Measurements from ENCODE around the gene HOXC5.
A peak's percentile ranks its signal among the peaks of the same experiment; 100 is the strongest.
"Not testable (repeated sequence)": the region's sequence is repeated elsewhere in the genome, so short reads cannot be mapped to it uniquely, and the experiment has no call there.

The HOXC5 gene

DNA sequence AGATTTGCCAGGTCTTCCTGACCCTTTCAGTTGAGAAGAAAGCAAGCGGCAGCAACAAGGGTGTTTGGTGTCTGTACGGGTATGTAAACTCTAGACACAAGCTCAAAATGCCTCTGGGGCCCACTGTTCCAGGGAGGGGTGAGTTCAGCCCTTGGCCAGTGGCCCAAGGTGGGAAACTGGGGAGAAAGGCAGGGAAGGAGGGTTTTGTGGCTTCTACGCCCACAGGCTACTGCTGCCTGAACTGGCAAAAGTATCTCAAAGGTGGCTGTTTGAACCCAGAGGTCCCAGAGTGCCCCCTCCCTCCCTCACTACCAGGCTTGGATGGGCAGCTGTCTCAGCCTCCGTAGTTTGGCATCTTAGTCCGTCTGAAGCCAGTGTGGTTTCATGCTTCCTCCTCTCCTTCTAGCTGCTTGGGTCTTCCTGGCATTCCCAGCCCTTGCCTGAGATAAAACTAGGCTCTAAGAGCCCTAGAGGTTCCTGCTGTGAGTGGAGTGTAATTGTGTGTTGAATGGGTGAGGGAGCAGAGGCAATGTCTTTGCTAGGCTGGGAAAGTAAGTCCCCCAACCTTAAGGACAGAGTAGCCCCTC, 5.5 kb downstream of the HOXC5 start:
- no peak for DNase-seq
- in situ Hi-C loops (cut with HindIII; ENCODE audit: low pct_ligation_motif_present, low pct_unique_long_range_greater_than_20kb, low sequenced_read_pairs) = no loop called here

DNA sequence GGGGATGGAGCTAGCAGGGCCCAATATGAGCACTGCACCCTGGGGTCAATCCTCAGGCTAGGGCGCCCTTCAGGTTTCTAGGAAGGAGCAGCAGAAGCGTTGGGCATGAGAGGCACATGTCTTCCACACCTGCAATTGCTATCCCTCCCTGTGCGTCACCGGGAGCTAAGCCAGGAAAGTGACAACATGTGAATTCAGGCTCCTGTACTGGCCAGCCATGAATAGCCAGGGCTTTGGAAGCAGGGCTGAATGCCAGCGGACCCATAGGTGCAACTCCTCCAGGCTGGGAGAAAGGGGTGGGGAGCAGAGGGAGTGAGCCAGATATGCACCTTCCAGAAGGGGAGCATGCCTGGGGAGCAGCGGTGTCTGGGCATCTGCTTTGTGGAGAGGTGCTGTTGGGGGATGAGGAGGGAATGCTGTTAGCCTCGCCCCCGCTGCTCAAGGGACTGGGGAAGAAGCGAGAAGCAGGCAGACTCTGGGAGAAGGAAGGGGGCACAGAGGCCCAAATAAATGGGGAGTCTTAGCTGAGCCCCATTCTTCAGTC, 6.1 kb downstream of the HOXC5 start:
- in situ Hi-C loops (cut with HindIII; ENCODE audit: low pct_ligation_motif_present, low pct_unique_long_range_greater_than_20kb, low sequenced_read_pairs) = no loop called here
- no peak for DNase-seq

DNA sequence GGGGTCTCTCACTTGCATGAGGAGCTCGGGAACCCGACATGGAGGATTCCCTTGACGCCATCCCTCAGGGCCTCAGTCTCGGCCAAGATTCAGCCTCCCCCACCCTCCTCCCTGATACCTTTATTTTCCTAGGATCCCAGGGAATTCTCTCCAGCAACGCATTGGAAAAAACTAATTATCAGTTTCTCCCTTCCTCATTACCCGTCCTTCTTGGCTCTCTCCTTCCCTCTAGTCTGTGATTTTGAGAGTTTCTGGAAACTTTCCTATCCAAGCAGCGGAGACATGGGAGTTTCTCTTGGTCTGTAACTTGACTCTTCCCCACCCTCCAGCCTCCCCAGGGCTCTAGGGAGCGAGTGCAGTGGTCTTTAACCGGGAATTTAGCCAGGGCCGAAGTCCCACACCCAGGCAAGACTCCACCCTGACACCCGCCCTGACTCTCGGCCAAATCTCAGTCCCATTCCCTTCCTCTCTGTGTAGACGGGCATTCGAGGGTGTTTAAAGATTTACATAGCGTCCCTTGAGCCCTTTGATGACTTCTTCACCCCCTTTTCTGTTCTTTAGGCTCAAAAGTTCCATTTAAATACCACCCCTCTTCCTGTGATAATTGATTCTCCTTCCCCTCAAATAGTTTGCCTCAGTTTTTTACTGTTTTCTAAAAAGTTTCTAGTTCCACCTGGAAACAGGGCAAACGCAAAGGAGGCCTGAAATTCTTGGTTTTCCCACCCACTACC, 6.7 kb downstream of the HOXC5 start:
- no peak for DNase-seq
- in situ Hi-C loops (cut with HindIII; ENCODE audit: low pct_ligation_motif_present, low pct_unique_long_range_greater_than_20kb, low sequenced_read_pairs) = no loop called here

DNA sequence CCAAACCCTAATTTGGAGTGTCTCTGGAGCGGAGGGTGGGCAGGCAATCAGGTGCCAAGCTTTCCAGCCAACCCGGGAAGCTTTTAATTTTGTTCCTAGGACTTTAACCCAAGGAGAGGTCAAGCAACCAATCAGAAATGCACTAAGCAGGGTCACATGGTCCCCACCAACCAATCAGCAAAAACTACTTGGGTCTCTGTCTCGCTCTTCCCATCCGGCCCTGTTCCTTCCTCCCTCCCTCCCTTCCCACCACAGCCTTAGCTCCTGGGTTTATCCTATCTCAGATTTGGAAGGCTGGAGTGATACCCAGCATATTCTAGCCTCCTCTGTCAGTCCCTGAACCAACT, 7.3 kb downstream of the HOXC5 start:
- DNase-seq = peak; percentile 45
- in situ Hi-C loops (cut with HindIII; ENCODE audit: low pct_ligation_motif_present, low pct_unique_long_range_greater_than_20kb, low sequenced_read_pairs) = no loop called here

DNA sequence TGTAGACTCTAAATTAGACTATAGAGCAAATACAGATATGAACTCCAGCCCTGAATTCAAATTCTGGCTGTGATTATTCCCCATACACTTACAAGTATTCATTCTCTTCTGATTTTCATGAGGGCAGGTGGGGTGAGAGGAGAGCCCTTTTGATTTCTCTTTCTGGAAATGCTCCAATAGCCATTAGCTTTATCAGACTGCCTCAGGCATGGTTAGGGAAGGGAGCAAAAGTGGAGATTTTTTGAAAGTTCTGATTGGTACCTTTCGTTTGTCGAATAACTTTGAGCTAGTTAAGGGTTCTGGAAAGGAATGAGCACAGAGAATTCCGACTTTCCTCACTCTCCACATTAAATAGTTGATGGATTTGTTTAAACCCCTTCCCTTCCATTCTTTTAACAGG, 7.8 kb downstream of the HOXC5 start:
- in situ Hi-C loops (cut with HindIII; ENCODE audit: low pct_ligation_motif_present, low pct_unique_long_range_greater_than_20kb, low sequenced_read_pairs) = no loop called here
- DNase-seq = no peak

DNA sequence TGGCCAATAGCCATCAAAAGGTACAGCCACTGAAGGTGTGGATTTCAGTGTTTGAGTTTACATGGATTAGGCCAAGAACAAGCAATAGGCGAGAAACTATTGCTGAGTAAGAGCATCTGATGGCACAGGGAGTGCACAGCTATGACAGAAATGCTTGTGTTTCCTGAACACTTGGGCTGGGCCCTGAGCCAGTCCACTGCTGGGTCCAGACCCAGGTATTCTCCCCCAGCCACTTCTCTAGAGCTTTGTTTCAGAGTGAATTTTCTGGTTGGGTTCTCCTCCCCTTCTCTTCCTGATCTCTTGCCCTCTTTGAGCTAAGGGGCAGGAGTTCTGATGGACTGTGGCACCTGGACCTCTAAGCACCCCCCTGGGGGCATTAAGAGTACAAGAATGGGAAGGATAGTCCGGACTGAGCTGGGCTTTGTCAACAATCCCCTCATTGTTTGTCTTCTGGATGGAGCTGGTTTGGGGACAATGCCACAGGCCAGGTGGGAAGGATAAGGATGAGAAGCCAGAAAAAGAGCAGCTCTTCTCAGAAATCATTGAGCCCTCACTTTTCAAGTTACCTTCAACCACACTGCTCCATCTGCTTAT, 8.3 kb downstream of the HOXC5 start:
- DNase-seq = no peak
- in situ Hi-C loops (cut with HindIII; ENCODE audit: low pct_ligation_motif_present, low pct_unique_long_range_greater_than_20kb, low sequenced_read_pairs) = no loop called here

DNA sequence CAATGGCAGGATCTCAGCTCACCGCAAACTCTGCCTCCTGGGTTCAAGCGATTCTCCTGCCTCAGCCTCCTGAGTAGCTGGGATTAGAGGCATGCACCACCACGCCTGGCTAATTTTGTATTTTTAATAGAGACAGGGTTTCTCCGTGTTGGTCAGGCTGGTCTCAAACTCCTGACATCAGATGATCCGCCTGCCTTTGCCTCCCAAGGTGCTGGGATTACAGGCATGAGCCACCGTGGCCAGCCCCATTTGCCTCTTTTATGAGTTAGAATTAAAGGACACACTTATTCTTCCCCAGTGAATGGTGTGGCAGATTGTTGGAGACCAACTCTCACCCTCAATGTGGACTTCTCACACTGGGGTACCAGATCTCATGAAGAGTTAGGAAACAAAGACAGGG, 9.2 kb downstream of the HOXC5 start:
- not testable (repeated sequence) for DNase-seq

DNA sequence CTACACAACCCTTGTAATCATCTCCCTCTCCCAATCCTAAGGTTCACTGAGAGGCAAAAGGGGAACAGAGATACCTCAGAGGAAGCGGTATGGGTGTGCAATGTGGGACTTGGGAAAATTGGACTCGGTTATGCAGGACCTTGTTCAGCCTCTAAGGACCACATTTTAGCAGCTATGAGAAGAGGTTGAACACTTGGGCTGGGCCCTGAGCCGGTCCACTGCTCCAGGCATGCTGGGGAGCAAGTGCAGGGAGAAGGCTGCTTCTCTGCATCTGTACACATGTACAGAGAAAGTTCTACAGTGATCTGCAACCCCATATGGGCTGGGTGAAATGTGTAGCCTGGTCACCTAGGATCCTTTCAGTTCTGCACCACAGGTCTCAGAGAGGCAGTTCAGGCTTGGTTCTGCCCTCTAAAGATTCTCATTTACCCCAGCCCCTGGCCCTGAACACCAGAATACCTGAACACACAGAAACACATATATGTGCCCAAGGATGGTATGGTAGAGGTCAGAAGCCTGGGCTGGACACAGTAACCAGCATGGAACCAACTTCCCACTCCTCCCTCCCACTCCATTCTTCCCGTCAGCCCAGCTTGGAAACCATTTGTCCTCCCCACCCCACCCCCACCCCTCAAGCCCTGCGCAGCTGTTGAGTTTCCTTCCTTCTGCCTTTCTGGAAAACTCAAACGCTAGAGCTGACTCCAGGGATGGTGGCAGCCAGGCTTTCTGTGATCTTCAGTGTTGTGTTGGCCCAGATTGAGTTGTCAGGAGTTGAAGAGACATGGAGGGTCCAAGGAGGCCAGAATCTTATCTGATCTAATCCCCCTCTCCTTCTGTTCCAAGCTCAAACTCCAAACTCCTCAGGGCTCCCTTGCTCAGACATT, 10.4 kb downstream of the HOXC5 start:
- no peak for DNase-seq
- in situ Hi-C loops (cut with HindIII; ENCODE audit: low pct_ligation_motif_present, low pct_unique_long_range_greater_than_20kb, low sequenced_read_pairs) = no loop called here

More for the DNA sequence above, 9.2 kb downstream of the HOXC5 start:
- in situ Hi-C loops (cut with HindIII; ENCODE audit: low pct_ligation_motif_present, low pct_unique_long_range_greater_than_20kb, low sequenced_read_pairs) = not testable (repeated sequence)

DNA sequence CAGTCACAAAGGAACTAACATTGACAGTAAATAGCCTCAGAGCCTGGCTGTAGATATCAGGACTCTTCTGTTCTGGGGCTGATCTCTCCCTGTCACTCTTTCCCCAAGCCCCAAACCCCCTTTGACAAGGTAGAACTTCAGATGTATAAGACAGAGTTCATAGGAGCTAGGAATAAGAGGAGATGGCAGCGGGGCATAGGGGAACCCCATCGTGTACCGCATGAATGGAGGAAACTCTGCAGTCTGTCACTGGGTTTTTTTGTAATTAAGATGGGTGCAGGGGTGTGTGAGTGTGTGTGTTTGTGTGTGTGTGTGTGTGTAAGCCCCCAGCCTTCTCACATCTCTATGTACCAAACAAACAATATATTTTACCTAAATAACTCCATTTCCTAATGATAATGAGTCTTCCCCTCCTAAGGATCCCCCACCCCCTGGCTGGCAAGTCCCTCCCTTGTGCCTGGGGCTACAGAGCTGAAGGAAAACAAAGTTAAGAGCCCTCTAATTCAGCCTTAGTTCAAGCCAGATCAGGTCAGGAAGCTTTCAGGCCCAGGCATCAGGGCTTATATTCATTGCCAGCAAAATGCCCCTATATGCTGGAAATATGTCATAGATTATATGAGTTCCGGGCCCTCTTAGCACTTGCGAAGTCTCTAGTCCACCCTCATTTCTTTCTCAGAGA, 11.7 kb downstream of the HOXC5 start:
- DNase-seq = no peak
- in situ Hi-C loops (cut with HindIII; ENCODE audit: low pct_ligation_motif_present, low pct_unique_long_range_greater_than_20kb, low sequenced_read_pairs) = no loop called here

DNA sequence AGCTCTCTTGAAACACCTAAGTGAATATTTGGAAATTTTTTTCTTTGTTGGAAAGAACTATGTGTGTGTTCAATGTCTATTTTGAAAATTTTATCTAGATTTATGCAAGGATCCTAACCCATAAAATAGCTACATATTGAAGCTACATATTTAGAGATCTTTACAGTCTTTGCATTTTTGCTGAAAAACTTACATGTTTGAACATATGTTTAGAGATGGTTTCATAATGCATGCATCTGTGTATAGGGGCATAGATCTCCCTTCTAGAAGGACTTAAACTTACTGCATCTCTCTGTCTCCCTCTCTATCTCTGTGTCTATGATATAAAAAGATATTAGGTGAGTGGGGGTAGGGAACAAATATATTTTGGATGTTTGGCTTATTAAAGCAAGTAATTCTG, 12.6 kb downstream of the HOXC5 start:
- in situ Hi-C loops (cut with HindIII; ENCODE audit: low pct_ligation_motif_present, low pct_unique_long_range_greater_than_20kb, low sequenced_read_pairs) = no loop called here
- DNase-seq = no peak

DNA sequence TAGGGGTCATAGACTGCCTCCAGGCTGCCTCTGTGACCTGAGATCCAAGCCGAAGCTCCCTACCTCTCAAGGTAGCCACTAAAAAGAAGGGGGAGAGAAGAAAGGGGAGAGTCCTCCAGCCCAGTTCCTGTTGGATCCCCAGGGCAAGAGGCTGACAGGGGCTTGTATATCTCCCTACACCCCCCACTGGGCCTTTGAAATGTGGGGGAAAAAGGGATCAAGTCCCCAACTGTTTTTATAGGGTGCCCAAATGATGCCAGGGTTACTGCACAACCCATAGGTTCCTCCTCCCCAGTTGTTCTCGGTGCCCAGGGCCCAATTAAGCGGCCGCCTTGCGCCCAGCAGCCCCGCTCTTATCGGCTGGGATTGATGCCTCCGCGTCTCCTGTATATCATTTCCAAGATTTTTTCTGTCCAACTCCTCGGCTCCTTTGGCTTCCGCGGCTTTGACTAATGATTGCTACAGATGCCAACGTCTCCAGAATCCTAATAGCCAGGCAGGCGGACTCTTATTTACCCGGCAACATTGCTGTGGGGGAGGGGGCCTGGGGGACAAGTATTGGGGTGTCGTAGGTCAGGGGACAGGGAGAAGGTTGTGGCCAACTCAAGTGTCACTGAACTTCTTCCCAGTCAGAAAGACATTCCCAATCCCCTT, 13.1 kb downstream of the HOXC5 start:
- in situ Hi-C loops (cut with HindIII; ENCODE audit: low pct_ligation_motif_present, low pct_unique_long_range_greater_than_20kb, low sequenced_read_pairs) = no loop called here
- DNase-seq = no peak

DNA sequence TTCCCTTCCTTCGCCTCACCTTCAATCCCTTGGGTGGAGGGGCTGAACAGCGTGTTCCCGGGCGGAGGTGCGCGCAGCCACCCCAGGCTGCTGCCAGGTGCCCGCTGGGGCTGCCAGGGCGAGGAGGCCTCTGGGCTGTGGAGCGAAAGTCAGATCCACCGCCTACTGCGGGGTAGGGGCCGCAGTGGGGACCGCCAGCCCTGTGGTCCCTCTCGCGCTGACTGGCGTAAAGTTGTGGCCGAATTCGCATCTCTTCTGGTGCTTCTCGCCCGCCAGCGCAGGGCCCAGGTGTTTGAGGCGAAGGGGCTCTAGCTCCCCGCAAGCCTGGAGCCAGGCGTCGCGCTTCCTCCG, 13.9 kb downstream of the HOXC5 start:
- no peak for DNase-seq
- in situ Hi-C loops (cut with HindIII; ENCODE audit: low pct_ligation_motif_present, low pct_unique_long_range_greater_than_20kb, low sequenced_read_pairs) = no loop called here

DNA sequence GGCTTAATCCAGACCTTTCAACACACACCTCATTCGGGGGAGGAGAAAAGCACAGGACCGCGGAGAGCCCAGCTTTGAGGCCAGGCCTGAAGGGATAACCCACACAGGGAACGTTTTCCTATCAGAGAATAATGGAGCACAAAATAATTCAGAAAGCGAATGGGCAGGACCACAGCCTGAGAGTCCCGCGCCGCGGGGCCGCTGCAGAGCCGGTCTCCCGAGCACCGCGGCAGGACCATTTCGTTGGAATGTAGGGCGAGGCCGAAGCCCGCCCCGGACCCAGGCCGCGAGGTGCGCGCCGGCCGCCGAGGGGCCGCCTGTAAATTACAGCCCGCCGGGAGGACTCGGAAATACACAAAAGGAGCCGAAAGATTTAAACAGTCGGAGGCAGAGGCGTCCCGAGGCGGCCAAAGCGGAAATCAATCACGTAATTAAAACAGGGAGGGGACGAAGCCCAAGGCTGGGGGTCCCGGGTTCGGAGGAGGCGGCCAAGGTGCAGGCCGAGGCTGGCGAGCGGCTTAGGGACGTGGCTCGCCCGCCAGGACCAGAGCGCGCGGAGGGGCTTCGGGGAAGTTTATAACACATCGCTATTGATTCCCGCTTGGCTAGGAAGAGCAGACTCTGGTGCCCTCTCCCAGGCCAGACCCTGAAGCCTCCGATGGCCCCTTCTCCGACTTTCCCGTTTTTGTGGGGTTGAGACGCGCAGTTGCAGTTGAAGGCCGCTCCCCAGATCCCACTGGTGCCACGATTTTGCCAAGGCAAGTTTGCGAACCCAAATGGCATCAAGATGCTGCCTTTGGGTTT, 14.5 kb downstream of the HOXC5 start:
- no peak for DNase-seq
- in situ Hi-C loops (cut with HindIII; ENCODE audit: low pct_ligation_motif_present, low pct_unique_long_range_greater_than_20kb, low sequenced_read_pairs) = no loop called here

DNA sequence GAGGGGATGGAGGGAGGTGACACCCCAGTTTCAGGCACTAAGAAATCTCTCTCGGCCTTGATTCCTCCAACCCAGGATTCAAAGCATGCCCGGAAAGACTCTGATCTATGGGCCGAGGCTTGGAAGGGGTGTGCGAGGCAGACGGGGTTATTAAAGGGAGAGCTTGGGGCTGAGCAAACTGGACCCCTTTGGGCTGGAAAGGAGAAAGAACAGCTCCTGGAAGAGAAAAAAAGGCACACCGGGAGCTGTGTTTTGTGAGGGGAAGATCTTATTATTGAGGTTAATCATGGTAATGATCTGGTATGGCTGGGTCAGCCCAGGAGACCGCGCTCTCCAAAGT, 15.1 kb downstream of the HOXC5 start:
- in situ Hi-C loops (cut with HindIII; ENCODE audit: low pct_ligation_motif_present, low pct_unique_long_range_greater_than_20kb, low sequenced_read_pairs) = no loop called here
- no peak for DNase-seq

DNA sequence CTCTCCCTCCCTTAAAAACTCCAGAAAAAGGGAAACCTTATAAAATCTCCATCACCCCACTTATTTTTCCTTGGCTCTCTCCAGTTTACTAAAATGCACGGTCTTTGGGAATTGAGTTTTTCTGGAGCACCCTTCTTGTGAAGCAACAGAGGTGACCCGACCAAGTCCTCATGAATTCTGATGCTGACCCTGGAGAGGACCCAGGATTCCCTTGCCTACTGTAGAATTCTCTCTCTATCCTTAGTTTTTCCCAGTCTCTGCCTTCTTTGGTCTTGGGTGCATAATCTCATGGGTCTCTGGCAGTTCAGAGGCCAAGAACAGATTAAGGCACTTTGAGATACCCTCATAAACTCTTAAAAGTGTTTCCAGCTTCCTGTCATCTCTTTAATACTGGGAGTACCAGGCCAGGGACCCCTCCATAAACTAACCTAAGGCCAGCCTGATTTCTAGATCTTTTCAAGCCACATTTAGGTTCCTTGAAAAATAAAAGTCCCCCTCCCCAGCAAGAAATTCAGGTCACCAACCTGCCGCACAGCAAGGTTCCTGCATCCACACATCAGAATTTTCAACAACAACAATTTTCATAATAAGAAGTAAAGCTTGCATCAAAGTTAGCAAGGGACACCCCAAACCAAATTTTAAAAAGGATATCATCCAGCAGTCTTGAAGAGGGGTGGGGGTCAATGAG, 15.7 kb downstream of the HOXC5 start:
- in situ Hi-C loops (cut with HindIII; ENCODE audit: low pct_ligation_motif_present, low pct_unique_long_range_greater_than_20kb, low sequenced_read_pairs) = no loop called here

DNA sequence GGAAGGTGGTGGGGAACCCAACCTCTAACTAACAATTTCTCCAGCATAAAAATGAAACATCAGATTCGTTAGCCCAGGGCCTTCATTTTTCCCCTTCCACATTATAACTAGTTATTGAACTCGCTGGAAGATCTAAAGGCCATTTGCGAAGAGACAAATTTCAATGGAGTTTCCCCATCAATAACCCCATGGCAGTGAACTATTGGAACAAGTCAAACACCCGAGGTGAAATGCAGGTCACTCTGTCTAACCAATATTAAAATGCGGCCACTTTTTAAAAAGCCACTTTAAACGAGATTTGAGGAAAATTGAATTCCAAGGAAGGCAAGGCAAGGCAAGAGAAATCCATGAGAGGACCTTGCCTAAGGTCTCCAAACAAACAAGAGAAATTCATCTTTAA, 16.3 kb downstream of the HOXC5 start:
- DNase-seq = no peak
- in situ Hi-C loops (cut with HindIII; ENCODE audit: low pct_ligation_motif_present, low pct_unique_long_range_greater_than_20kb, low sequenced_read_pairs) = no loop called here

More for the DNA sequence above, 15.7 kb downstream of the HOXC5 start:
- no peak for DNase-seq

DNA sequence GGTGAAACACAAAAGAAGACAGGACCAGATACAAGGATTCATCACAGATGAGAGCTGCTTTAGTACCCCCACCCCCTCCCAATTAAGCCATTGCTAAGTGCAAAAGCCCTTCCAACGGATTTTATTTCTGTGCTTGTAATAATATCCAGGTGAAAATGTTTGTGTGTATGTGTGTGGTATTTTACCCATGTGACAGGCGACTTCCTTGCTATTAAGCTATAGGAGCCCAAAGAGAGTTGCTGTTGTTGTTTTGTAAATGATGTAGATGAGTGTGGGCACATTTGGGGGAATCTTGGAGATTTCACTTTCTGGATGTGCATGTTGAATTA, 17.6 kb downstream of the HOXC5 start:
- in situ Hi-C loops (cut with HindIII; ENCODE audit: low pct_ligation_motif_present, low pct_unique_long_range_greater_than_20kb, low sequenced_read_pairs) = no loop called here
- DNase-seq = no peak

Data from ACHN (cell line).